Measurements from ENCODE around the gene CCDC78. TPM values are rescaled to one million over a fixed set of nuclear protein-coding genes. Genes with fewer than 3 reads are reported as not detected.

The CCDC78 gene
- total and polyA plus RNA-seq, 12 donors, result 0.21 to 1.7 (median 0.55) TPM; not detected in 1

- peaks cover 25 to 56% (median 48%) of the 10 kb centered on the region in 9 donors for H3K4me1 ChIP-seq
- intact Hi-C loops (cut with DNase I), result no loop called here
- H3K36me3 ChIP-seq, result peaks cover 0 to 32% (median 20%) of the 10 kb centered on the region in 9 donors
Measured at GRCh38 chr16:678209-678857, 47.9 kb downstream of the CCDC78 start.

GRCh38 chr16:677316-678190, 48.7 kb downstream of the CCDC78 start:
- H3K27me3 ChIP-seq, result peaks cover 0 to 22% (median 0%) of the 10 kb centered on the region in 7 donors
- H3K36me3 ChIP-seq, result peaks cover 0 to 32% (median 21%) of the 10 kb centered on the region in 9 donors
- peaks cover 24 to 48% (median 40%) of the 10 kb centered on the region in 9 donors for H3K4me1 ChIP-seq
- 54 to 60% methylated on average over 56 to 57 of the region's 57 CpGs for WGBS, 2 donors
- intact Hi-C loops (cut with DNase I), result no loop called here
- H3K4me3 ChIP-seq, result no peak overlapping the region
- TF ChIP-seq CTCF (IDR thresholded peaks at IDR 0.05), result no peak
- no peaks in the 10 kb centered on the region for H3K9me3 ChIP-seq
- DNase-seq (no peak), ATAC-seq (no peak)
- no peak overlapping the region for H3K27ac ChIP-seq

More at GRCh38 chr16:678209-678857, 47.9 kb downstream of the CCDC78 start:
- Histone ChIP-seq H3K9me3 (no peaks in the 10 kb centered on the region), H3K27me3 (peaks cover 0 to 22% (median 0%) of the 10 kb centered on the region in 7 donors), H3K4me3 (no peak overlapping the region), H3K27ac (peak overlapping the region in 2 of 10 donors; percentile 75 to 90)
- no peak for TF ChIP-seq CTCF (IDR thresholded peaks at IDR 0.05)
- DNase-seq (no peak), ATAC-seq (peak in 1 of 8 donors; percentile 1)
- WGBS, 2 donors, result 73 to 83% methylated on average over 21 of the region's 21 CpGs

GRCh38 chr16:676913-677312, 49.3 kb downstream of the CCDC78 start:
- intact Hi-C loops (cut with DNase I), result no loop called here
- no peak overlapping the region for H3K4me3 ChIP-seq
- ATAC-seq (no peak), DNase-seq (no peak)
- H3K27ac ChIP-seq, result no peak overlapping the region
- peaks cover 18 to 42% (median 34%) of the 10 kb centered on the region in 9 donors for H3K4me1 ChIP-seq
- no peaks in the 10 kb centered on the region for H3K9me3 ChIP-seq
- peaks cover 0 to 32% (median 21%) of the 10 kb centered on the region in 9 donors for H3K36me3 ChIP-seq
- 73 to 75% methylated on average over 23 of the region's 23 CpGs for WGBS, 2 donors
- TF ChIP-seq CTCF (IDR thresholded peaks at IDR 0.05), result no peak
- H3K27me3 ChIP-seq, result peaks cover 0 to 22% (median 0%) of the 10 kb centered on the region in 7 donors

- Histone ChIP-seq H3K9me3 (no peaks in the 10 kb centered on the region), H3K4me1 (peaks cover 14 to 38% (median 30%) of the 10 kb centered on the region in 9 donors), H3K36me3 (peaks cover 0 to 32% (median 21%) of the 10 kb centered on the region in 9 donors), H3K4me3 (no peak overlapping the region), H3K27ac (no peak overlapping the region), H3K27me3 (peaks cover 0 to 22% (median 0%) of the 10 kb centered on the region in 7 donors)
- WGBS, 2 donors, result 90% methylated on average over 21 of the region's 21 CpGs
- ATAC-seq (no peak), DNase-seq (no peak)
- no peak for TF ChIP-seq CTCF (IDR thresholded peaks at IDR 0.05)
- intact Hi-C loops (cut with DNase I), result no loop called here
Measured at GRCh38 chr16:676565-676902, 49.7 kb downstream of the CCDC78 start.

Data from heart right ventricle (tissue), 16 donors.